K562 (cell line): ENCODE measurements around the gene HIVEP3. TPM values are rescaled to one million over a fixed set of nuclear protein-coding genes. Genes with fewer than 3 reads are reported as not detected.
A peak's percentile ranks its signal among the peaks of the same experiment; 100 is the strongest.

ENCODE experiments used
- ATF3 ChIP-seq, 2 experiments: fragments of 450-650 bp in 1 of 2; sonication (generic) in 1 of 2; formaldehyde crosslinking in 1 of 2; IDR thresholded peaks in 1 of 2; conservative IDR thresholded peaks in 1 of 2; 2 replicates each; pipeline versions ENCODE4 v1.6.1 to v1.8.1; 2016 to 2023; ENCODE audit warnings: mild to moderate bottlenecking in 2 of 2, moderate library complexity in 2 of 2, inconsistent platforms in 1 of 2, missing genetic modification reagents in 1 of 2
- BCOR ChIP-seq: fragments of 450-650 bp; IDR thresholded peaks from 2 replicates; pipeline ENCODE4 v1.6.1; 2016
- CBX5 ChIP-seq: IDR thresholded peaks from 2 replicates; pipeline ENCODE4 v1.6.1; 2014; ENCODE audit warnings: low read depth, borderline replicate concordance
- CLOCK ChIP-seq: fragments of 250-450 bp; sonication (Bioruptor Pico); IDR thresholded peaks from 2 replicates; pipeline ENCODE4 v1.4.0; 2020; ENCODE audit warnings: mild to moderate bottlenecking, moderate library complexity, borderline replicate concordance
- COPS2 ChIP-seq: fragments of 450-650 bp; conservative IDR thresholded peaks from 2 replicates; pipeline ENCODE4 v1.6.1; 2016; ENCODE audit warnings: mild to moderate bottlenecking, moderate library complexity
- ETS1 ChIP-seq: conservative IDR thresholded peaks from 2 replicates; pipeline ENCODE4 v1.6.1; 2011; ENCODE audit warnings: low read depth, mild to moderate bottlenecking, low read length; ENCODE audit not compliant: control insufficient read depth
- JUN ChIP-seq, 2 experiments: sonication (generic) in 1 of 2; formaldehyde crosslinking in 1 of 2; IDR thresholded peaks; 2 replicates each; pipeline versions ENCODE4 v1.6.1 to v1.8.0; 2012 to 2022; ENCODE audit warnings: borderline replicate concordance in 2 of 2, mild to moderate bottlenecking in 2 of 2, improper control_type of control experiment in 1 of 2, low read depth in 1 of 2, low read length in 1 of 2, missing genetic modification reagents in 1 of 2
- MAZ ChIP-seq, 2 experiments: fragments of 450-650 bp in 1 of 2; sonication (generic) in 1 of 2; formaldehyde crosslinking; IDR thresholded peaks in 1 of 2; conservative IDR thresholded peaks in 1 of 2; 2 replicates each; pipeline versions ENCODE4 v1.4.0 to v1.5.0; 2020; ENCODE audit warnings: mild to moderate bottlenecking in 1 of 2, missing genetic modification reagents in 1 of 2
- MLLT1 ChIP-seq, 2 experiments: fragments of 450-650 bp; IDR thresholded peaks; 2 replicates each; pipeline ENCODE4 v1.6.1; 2016
- MYNN ChIP-seq, 2 experiments: sonication (generic); formaldehyde crosslinking in 1 of 2; IDR thresholded peaks; 2 replicates each; pipeline versions ENCODE4 v1.5.0 to v1.6.1; 2016 to 2020; ENCODE audit warnings: antibody characterized with exemption in 1 of 2, missing genetic modification reagents in 1 of 2
- RAD21 ChIP-seq, 2 experiments: fragments of 250-450 bp in 1 of 2; fragments of 450-650 bp in 1 of 2; sonication (Bioruptor Pico) in 1 of 2; formaldehyde crosslinking in 1 of 2; IDR thresholded peaks in 1 of 2; conservative IDR thresholded peaks in 1 of 2; 2 replicates each; pipeline versions ENCODE4 v1.4.0 to v1.8.0; 2020 to 2022; ENCODE audit warnings: mild to moderate bottlenecking in 2 of 2, moderate library complexity in 1 of 2
- ZBTB2 ChIP-seq: fragments of 450-650 bp; IDR thresholded peaks from 2 replicates; pipeline ENCODE4 v1.6.1; 2016; ENCODE audit warnings: antibody characterized with exemption
- ZBTB9 ChIP-seq: fragments of 450-650 bp; formaldehyde crosslinking; IDR thresholded peaks from 2 replicates; pipeline ENCODE4 v1.4.0; 2020; ENCODE audit warnings: mild to moderate bottlenecking, moderate library complexity
- ZNF121 ChIP-seq: sonication (generic); formaldehyde crosslinking; conservative IDR thresholded peaks from 2 replicates; pipeline ENCODE4 v1.8.0; 2022; ENCODE audit warnings: missing genetic modification reagents
- ZNF23 ChIP-seq: fragments of 250-450 bp; sonication (Bioruptor Pico); IDR thresholded peaks from 2 replicates; pipeline ENCODE4 v1.4.0; 2020; ENCODE audit warnings: mild to moderate bottlenecking
- ZNF766 ChIP-seq: fragments of 200-800 bp; sonication (Bioruptor generic); conservative IDR thresholded peaks from 2 replicates; pipeline ENCODE4 v1.6.1; 2016; ENCODE audit warnings: missing genetic modification characterization, missing compliant biosample characterization
- ZNF778 ChIP-seq: fragments of 450-650 bp; formaldehyde crosslinking; IDR thresholded peaks from 2 replicates; pipeline ENCODE4 v1.4.0; 2020; ENCODE audit warnings: mild to moderate bottlenecking, moderate library complexity
- polyA plus RNA-seq, 8 experiments: library from polyadenylated mRNA; depleted of rRNA in 4 of 8; stranded (reverse) in 5 of 8; unstranded in 3 of 8; fragments of >200 nt; fragmentation: Nextera tagmentation in 2 of 8; fragmentation: Illumina TruSeq in 1 of 8; extraction: Ambion mirVana in 2 of 8; extraction: Trizol in 1 of 8; gene quantifications; 2 replicates each; pipeline versions ENCODE4 v1.2.1 to v1.2.3, GENCODE V29; 2011 to 2014; ENCODE audit warnings: inconsistent platforms in 1 of 8, missing spikeins in 1 of 8
- total RNA-seq, 7 experiments: library from RNA; depleted of rRNA in 6 of 7; stranded (reverse); fragments of >200 nt in 6 of 7; fragmentation: Illumina TruSeq in 2 of 7; extraction: Trizol in 2 of 7; gene quantifications; 2 replicates each; pipeline versions ENCODE4 v1.2.1 to v1.2.3, GENCODE V29; 2011 to 2021; ENCODE audit warnings: low replicate concordance in 1 of 7

The HIVEP3 gene
- total and polyA plus RNA-seq, 9 of the 15 experiments (the other 6 are each of a cell fraction or from before 2014, with no cell fraction given), result 0.09 to 0.58 (median 0.34) TPM; not detected in 1

GRCh38 chr1:41898191-41898713, 20.5 kb downstream of the HIVEP3 start (continued):
- TF ChIP-seq CLOCK (CRISPR knock-in tag), result no peak
- no peak for TF ChIP-seq ZBTB2
- no peak for TF ChIP-seq CBX5
- TF ChIP-seq ATF3 (IDR thresholded peaks at IDR 0.05), result peak; percentile 55
- no peak for TF ChIP-seq ATF3 (CRISPR knock-in tag; conservative IDR thresholded peaks at IDR 0.05)
- TF ChIP-seq MYNN (IDR thresholded peaks at IDR 0.05), result no peak
- no peak for TF ChIP-seq MYNN (CRISPR knock-in tag; IDR thresholded peaks at IDR 0.05)
- no peak for TF ChIP-seq ETS1
- TF ChIP-seq ZBTB9 (CRISPR knock-in tag), result no peak; the same call in 1 of the 2 replicates
- no peak for TF ChIP-seq MLLT1 (IDR thresholded peaks at IDR 0.05)
- no peak for TF ChIP-seq ZNF23 (CRISPR knock-in tag)
- no peak for TF ChIP-seq COPS2
- TF ChIP-seq JUN (IDR thresholded peaks at IDR 0.05; ENCODE audit: borderline replicate concordance, low read depth, low read length), result no peak
- TF ChIP-seq JUN (CRISPR knock-in tag; IDR thresholded peaks at IDR 0.05; ENCODE audit: borderline replicate concordance), result no peak
- TF ChIP-seq ZNF778 (CRISPR knock-in tag), result no peak
- TF ChIP-seq BCOR, result no peak
- no peak for TF ChIP-seq ZNF121 (CRISPR knock-in tag)
- 0 out of 4 replicates have a peak, but pooled peaks of 1 of the 2 experiments have one; percentile 17 for TF ChIP-seq RAD21 (CRISPR knock-in tag; conservative IDR thresholded peaks at IDR 0.05 in 1 of 2, IDR thresholded peaks at IDR 0.05 in 1 of 2)
- TF ChIP-seq MAZ (CRISPR knock-in tag; conservative IDR thresholded peaks at IDR 0.05 in 1 of 2, IDR thresholded peaks at IDR 0.05 in 1 of 2), result peak in 1 of 2 experiments; percentile 37; a peak in 1 of 4 replicates
- TF ChIP-seq ZNF766 (CRISPR knock-in tag), result no peak
